ENCODE data around the gene BBX.

Gene BBX

DNA sequence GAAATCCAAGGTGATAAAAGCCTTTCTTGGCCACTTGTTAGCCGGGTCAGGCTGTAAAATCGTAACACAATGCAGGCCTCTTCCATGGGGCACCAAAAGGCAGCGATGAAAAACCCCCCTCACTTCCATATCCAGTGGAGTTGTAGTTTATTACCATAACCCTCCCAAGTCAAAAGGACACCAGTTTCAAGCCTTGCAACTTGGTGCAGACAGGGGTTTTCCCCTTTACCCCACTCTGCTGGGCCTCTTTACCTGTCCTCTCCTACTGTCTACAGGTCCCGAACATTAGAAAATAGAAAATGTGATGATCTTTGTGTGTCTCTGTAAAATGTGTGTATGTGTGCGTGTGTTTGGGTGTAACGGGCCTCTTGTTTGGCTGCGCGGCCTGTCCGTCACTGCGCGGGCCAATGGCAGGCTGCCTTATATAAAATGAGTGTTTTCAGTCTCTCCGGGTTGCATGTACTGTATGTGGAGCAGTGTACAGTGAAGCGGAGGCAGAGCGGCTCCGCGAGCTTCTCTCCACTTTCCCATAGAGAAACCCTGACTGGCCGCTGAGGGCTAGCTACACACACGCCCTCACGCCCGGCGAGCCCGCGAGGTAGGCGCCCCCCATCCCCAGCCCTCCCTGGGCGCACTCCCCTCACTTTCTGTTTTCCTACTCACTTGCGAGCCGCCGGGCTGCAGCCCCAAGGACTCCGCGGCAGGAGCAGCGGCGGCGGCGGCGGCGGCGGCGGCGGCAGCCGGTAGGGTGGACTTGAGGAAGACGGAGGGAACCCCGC, at the start of gene BBX:
Gene BBX, plus strand, starts transcription at position 453 of the 779 bp plus-strand sequence. CDS start 187,499 bp downstream, outside the sequence.
- DNase-seq = peak; percentile 88

DNA sequence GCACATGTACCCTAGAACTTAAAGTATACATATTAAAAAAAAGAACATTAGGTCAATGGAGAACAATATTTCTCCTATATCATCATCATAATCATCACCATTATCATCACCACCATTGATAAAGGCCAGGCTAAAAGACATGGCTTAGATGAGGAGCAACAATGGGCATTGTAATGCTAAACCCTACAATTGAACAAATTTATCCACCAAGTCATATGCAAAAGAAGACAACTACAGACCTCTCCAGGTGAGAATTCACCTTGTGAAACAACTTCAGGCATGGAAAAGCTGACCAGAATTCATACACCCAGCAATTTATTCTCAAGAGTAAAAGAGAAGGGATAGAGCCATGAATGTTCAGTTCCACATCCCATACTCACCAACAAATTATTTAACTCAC, 46.3 kb upstream of the BBX start:
- no peak for DNase-seq

DNA sequence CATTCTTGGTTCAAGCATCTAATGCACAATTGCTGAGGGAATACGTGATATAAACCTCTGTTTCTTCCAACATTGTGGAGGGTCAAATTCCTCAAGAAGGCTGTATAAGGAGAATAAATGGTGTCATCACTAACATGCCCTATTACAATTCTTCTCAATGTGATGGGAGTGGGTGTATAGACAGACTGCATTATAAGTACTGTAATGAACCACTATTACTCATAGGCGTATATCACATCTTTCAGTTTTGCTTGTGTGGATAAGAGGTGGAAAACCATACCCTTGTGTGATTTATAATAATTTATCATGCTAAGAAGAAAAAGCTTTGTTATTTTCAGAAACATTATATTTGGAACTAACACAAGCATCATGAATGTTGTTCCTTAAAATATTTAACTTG, 35.3 kb upstream of the BBX start:
- DNase-seq = no peak

DNA sequence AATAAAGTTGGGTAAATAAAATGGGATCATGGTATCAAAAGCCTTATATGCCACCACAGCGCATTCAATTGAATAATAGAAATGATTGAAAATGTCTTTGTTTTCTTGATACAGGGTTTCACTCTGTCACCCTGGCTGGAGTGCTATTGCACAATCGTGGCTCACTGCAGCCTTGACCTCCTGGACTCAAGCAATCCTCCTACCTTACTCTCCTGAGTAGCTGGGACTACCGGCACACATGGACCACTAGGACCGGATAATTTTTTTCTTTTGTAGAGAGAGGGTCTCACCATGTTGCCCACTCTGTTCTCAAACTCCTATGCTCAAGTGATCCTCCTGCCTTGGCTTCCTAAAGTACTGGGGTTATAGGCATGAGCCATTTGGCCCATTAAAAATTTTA, 33.8 kb upstream of the BBX start:
- no peak for DNase-seq

DNA sequence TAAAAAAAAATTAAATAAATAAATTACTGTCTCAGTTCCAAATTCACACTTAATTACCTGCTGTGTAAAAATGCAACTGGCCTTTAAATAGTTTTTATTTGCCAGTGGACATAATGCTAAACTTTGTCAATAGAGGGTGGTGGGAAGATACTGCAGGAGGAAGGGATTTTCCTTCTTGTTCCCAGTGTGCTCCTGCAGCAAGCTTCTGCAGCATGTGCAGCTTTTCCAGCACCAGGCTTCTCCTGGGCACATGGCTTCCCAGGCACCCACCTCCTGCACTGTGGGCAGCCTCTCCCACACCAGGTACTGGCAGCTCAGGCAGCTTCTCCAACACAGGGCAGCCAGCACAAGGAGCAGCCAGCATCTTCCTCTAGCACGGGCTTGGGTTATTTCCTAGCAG, 29.6 kb upstream of the BBX start:
- no peak for DNase-seq

DNA sequence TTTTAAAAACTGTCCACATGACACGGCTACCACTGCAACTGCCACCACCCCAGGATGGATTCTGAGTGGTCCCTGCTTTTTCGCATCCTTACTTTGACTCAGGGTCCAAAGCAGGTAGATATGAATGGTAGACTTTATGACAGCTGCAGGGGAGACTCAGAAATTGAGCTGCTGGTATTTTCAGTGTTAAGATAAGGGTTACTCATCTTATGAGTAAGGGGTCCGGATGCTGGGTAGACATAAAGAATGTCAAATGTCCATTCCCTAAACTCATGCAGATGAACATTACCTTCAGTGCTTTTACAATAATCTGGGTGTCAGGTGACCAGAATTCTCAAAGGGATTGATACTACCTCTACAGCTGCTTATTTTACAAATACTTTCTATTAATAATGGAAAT, 25.9 kb upstream of the BBX start:
- DNase-seq = no peak

DNA sequence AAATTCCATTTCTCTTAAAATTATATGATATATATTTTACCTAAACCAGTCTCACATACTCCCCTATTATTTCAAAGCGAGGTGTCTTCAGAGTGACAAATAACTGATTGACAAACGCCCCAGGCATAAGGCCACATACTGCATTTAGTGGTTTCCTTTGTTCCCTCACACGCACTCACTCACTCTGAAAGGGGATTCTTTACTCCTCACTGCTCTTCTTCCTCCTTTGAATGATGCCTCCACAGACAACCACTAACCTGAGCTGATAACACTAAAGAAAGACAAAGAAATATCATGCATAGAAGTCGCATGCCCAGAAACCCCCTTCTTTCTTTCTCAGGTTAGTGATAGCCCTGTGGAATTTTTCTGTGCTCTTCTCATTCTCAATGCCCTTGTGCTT, 24.1 kb upstream of the BBX start:
- no peak for DNase-seq

DNA sequence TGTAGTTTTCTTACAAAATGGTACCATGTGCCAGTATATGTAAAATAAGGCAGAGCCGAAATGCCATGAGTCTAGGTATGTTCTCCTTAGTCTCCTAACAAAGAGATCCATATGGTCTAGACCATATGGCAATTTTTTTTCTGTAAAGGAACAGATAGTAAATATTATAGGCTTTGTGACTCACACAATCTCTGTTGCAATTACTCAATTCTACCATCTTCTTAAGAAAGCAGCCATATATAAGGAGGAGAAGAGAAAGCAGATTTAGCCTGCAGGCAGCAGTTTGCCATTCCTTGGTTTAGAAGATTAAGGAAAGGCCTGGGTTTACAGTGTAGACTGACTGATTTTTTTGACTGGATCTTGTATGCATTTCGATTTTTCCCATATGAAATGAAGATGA, 16.3 kb upstream of the BBX start:
- no peak for DNase-seq

DNA sequence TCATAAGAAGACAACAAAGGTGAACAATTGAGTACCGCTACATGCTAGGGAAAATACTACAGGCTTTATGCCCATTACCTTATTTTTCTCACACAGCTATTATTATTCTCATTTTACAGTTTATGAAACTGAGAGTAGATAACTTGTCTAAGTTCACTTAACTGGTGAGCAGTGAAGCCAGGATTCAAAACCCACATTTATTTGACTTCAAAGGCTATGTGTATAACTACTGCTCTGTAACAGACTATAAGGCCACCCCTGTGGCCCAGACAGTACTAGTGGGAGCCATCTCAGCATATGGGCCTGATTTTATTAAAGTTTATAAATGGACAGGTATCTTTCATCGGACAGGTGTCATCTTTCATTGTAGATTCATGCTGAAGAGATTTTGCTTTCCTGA, 14.4 kb upstream of the BBX start:
- no peak for DNase-seq

DNA sequence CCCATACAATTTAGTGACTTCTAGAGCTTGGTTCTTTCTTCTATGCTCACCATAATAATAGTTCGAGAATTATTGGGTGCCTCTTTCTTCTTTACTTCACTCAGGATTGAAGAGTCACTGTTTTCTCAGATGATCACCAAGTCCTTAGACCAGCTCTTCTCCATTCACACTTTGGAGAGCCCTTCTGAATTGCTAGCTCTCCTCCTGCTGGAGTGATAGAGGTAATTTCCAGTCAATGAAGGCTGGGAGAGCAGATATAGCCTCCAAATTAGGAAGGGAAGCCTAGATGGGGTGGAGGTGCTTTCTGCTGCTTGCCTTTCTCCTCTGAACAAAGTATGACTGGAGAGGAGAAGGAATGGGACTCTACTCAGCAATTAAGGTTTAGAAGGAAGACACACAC, 10.7 kb upstream of the BBX start:
- DNase-seq = no peak

DNA sequence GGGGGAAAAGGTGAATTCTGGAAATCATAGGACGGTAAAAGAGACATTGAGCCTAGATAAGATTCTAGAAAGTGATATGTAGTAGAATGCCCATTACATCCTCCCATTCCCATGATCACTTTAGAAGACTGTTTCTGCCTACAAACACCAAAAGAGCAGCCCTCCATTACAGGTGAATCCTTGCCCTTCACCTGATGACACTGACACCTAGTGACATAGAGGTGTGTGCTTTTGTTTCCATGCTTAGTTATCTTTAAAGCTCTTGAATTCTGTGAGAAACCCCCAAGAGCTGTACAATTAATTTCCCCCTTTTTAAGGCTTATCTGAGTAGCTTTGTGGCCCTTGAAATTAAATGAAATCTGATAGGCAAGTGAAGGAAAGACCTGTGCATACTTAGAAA, 8.3 kb upstream of the BBX start:
- DNase-seq = no peak

DNA sequence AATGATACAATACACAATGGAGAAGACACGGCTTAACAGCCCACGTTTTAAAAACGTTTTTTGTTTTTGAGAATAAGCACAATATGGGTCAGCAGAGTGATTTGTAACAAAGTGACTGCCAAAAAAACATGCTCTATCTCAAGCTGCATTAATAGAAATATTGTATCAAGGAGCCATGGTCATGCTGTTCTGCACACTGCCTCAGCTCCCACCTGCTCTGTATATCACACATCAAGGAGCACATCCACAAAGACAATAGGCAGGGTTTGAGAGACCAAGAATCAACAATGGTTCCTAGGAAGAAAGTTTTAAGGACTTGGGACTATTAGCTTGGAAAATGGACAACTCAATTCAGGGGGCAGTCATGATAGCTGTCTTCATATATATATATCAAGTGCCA, 6.3 kb upstream of the BBX start:
- DNase-seq = no peak

DNA sequence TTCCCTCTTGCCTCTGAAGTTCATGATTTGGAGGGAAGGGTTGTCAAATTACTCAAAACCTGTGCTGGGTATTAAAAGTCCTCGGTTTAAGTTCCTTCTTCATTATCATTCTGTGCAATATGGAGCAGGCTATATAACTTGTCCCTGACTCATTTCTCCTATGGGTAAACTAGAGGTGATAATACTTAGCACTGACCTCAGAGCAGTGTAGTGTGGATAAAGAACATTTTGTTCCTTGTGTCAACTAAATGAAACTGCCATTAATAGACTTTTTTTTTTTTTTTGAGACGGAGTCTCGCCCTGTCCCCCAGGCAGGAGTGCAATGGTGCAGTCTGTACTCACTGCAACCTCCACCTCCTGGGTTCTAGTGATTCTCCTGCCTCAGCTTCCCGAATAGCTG, 2.2 kb upstream of the BBX start:
- DNase-seq = no peak

DNA sequence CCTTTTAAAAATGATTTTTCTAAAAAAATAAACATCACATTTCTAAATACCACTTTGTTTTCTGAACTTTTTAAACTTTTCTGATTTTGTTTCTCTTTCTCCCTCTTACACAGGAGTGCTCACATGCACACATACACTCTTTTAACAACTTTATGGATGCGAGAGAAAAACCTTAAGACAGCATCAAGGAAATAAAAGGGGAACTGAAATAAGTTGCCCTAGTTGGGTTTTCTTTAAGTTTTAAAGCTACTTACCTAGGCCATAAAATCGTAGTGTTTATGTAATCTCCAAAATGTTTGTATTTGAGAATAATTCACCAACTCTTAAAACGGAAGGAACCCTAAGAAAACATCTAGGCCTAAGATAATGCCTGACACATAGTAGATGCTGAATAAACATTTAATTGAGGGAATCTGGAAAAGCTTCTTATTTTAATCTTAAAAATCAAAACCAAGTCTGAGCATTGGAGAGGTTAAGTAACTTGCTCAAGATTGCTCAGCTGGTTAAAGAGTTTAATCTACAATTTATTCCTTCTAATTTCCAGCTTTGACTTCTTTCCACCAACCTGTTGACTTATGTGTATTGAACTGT, 1.2 kb upstream of the BBX start:
- no peak for DNase-seq

DNA sequence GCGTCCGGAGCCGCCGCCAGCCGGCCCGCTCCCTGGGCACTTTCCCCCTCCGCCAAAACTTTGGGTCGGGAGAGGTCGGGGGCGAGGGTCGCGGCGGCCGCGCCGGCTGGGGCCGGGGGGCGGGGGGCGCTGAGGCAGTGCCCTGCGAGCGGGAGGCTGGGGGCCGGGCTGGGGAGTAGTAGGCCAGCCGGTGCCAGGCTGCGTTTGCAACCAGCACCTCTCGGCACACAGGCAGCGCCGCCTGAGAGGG, 452 bp downstream of the BBX start:
- DNase-seq = no peak

DNA sequence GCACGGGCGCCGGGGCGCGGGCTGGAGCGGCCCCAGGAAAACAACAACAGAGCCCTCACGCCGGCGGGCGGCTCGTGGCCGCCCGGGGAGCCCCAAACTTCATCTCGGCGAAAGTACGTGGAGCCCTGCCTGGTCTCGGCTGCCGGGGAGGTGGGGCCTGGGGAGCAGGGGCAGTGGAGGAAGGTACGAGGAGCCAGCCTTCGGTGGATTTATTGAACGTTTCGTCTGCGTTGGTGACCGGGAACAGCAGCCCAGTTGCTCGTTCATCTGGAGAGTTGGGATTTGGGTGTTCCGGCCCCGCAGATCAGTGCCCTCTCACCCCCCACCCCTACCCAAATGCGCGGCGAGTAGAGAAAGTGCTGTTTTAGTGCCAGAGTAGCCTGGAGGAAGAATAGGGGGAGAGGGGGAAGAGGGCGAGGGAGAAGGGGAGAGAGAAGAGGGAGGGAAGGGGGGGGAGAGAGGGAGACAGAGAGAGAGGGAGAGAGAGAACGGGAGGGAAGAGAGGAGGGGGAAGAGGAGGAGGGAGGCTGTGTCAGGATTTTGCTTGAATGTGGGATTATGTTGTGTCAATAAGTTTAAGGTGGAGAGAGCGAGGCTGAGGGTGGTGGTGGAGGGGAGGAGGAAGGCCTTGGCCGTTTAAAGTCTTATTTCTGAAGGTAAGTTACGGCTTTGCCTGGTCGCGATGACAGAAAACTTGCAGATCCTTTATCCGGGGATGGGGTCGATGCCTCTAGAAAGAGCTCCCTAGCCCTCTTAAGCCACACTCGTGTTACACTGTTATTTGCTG, 970 bp downstream of the BBX start:
- DNase-seq = peak; percentile 55

DNA sequence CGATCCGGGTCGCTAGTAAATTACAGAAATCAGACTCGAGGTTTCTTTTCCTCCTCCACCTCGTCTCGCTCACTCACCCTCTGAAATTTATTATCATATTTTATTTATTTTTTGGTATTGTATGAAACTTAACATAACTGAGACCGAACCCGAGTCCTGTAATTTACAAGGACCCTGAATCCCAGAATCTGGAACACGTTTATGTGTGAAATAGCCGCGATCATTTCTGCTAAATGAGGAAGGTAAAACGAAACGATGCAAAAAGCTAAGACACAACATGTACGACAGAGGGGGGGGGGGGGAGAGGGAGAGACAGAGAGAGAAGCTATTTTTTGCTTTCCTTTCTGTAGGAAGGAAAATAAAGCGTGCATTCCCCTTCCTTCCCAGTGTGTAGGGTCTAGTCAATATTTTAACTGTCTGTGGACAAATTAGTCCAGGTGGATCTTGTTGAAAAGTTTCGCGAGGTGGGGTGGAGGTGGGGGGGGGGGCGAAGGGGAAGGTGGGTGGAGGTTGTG, 1.6 kb downstream of the BBX start:
- DNase-seq = no peak

DNA sequence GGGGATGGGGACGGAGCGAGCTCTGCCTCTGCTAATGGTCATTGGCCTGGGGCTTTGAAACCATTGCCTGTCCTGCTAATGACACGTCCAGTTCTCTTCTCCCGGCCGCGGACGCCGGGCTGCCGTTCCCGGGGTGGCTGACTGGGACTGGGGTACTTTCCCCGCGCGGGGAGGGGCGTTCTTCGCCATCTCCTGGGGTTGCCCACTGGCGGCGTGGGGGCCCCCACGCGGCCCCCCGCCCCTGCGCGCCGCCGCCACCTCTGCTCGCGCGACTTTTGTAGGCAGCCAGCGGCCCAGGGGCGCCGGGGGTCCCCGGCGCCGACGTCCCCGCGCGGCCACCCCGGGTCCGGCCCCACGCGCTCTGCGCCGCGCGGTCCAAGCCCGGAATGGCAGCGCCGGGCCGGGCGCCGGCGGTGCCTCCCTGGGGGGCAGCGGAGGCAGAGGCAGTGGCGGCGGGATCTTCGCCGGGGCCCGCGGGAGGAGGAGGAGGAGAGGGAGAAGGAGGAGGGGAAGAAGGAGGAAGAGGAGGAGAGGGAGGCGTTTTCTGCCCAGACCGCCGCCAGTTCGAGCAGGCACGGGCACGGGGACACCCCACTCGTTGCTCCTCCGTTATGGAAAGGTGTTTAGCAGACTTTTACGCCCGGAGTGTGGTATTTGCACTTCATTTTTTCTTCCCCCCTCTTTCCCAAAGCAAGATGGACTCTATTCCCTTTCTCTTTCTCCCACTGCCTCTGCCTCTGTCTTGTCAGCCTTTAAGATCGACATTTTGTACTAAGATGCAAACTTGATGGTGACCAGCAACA, 2.3 kb downstream of the BBX start:
- DNase-seq = peak; percentile 58

DNA sequence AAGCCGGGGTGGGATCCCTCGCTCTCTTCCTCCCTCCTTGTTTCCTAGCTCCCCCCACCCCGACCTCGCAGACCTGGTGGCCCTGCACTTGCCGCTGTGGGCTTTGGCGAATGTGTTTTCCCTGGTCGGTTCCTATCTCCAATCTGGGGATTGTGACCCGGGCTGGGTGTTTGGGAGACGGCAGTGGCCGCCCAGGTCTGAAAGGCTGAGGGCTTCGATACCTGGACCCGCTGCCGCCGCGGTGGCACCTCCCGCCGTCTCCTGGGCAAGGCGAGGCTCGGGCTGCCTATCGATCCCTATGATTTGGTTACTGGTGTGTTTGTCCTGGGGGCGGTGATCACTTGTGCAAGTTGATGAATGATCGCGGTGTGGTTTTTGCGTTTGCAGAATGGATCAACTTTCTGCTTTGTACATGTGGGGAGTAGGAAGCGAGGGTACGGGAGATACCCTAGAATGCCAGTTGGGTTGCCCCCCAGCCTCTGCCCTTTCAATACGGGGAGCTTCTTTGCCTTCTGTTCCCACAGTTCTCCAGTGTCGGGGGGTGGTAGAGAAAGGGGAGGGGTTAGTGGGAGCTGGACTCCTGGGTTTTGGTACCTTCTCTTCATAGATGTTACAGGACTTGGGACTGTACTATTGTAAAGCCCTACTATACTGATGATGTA, 3.0 kb downstream of the BBX start:
- DNase-seq = peak; percentile 22

DNA sequence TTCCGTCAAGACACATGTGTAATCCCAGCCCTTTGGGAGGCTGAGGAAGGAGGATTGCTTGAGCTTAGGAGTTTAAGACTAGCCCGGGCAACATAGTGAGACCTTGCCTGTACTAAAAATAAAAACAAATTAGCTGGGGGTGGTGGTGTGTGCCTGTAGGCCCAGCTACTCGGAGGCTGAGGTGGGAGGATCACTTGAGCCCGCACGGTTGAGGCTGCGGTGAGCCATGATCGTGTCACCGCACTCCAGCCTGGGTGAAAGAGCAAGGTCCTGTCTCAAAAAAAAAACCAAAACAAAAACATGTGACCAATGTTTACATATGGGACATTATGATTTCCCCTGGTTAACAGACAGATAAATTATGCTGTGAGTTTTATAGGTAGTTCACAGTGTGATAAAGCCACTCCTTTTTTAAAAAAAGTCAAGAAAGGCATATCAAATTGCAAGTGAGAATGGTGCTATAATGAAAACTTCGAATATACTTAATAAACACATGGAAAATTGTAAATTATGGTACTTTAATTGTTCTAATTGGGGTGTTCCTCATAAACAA, 9.2 kb downstream of the BBX start:
- no peak for DNase-seq

DNA sequence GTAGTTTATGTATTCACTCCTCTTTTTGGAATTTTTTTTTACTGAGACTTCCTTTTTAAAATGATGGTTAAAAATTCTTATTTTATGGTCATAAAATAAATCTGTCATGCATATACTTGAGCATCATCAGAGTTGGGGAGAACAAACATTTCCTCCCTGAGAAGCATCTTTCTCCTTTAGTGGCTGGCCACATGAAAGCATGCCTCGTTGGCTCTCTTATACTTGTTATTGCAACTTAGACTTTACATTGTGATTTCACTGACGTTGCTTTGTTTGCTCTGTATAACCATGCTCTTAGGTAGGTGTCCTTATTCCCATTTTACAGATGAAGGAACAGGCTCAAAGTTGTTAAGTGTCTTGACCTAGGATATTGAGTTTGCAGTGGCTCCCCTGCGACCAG, 18.1 kb downstream of the BBX start:
- no peak for DNase-seq

DNA sequence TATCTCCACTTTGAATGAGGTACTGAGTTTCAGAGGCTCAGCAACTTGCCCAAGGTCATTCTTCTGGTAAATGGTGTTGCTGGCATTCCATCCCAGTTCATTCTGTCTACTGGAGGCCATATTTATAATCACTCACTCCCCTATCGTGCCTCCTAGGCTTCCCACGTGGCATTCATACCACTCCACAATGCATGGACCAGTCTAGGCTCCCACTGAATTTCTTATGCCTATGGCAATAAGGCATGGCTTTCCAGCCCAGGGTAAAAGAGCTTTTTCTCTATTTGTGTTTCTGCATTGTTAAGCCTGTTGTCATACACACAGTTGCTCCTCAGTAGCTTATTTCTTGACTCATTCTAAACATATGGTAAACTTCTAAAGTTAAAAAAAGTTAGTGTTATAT, 19.9 kb downstream of the BBX start:
- DNase-seq = no peak

DNA sequence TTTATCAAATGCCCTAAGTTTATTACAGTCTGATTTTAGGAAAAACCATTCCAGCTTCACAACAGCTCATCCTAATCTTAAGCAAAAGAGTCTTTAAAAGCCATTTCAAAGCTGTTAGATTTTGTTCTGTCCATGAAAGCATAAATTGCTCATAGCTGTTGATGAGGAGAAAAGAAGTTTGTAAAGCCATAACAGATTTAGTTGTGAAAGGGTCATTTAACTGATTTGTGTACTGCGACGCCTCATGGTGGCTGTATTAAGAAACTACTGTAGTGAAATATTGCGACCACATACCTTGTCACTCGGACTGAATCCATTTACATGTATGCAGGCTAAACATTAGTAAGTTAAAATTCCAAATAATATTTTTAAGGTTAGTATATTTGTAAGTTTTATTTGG, 20.9 kb downstream of the BBX start:
- DNase-seq = no peak
